ENCODE results near the gene SENP5.

Gene SENP5

GRCh38 chr3:196966526-196967401 is 99.0 kb downstream of the SENP5 start:
- TF ChIP-seq CTCF (IDR thresholded peaks at IDR 0.05; ENCODE audit: borderline replicate concordance, insufficient read depth, low read depth, low read length), result no peak
- no peak overlapping the region for H3K4me3 ChIP-seq (ENCODE audit: low read depth, low read length)

DNA sequence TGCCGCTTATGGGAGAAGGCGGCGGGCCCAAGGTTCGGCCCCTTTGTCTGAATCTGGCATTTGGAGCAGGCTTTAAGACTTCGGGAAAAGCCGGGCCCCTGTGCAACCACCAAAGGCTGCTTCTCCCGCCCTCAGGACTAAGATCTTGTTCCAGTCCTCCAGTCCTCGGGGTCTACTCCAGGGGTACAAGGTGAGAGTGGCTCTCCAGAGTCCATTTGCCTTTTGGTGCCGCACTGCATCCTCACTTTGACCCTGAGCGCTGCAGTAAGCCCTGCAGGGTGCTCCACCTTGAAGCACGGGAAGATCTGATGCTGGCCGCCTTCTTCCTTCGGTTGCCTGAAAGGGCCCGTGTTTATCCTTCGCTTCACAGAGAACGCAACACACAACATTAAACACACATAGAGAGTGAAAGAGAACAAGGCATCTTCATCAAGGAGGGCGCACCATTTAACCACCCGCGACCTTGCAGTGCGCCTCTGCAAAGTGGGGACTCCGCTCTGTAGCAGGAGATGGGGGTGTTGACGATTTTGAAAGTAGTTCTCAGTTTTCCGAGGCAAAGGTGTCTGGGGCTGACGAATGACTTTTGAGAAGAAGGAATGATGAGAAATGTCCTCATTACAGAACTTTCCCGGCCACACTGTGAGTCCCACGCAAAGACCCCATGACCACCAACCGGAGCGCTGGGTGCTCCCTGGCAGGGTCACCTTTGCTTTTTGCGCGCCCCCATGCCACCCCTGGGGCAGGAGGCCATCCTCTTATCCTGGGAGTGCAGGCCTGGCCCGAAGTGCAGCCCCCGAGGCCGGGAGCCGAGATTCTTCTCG is 99.9 kb downstream of the SENP5 start:
- peak overlapping the region; percentile 58 for H3K4me3 ChIP-seq (ENCODE audit: low read depth, low read length)
- no peak for TF ChIP-seq CTCF (IDR thresholded peaks at IDR 0.05; ENCODE audit: borderline replicate concordance, insufficient read depth, low read depth, low read length)

GRCh38 chr3:196968233-196969133 is 100.8 kb downstream of the SENP5 start, which contains the start of gene PIGZ:
Gene PIGZ, minus strand, starts transcription at chr3:196968833. Its CDS starts 16,802 bp downstream, at chr3:196952031.
- no peak for TF ChIP-seq CTCF (IDR thresholded peaks at IDR 0.05; ENCODE audit: borderline replicate concordance, insufficient read depth, low read depth, low read length)

DNA sequence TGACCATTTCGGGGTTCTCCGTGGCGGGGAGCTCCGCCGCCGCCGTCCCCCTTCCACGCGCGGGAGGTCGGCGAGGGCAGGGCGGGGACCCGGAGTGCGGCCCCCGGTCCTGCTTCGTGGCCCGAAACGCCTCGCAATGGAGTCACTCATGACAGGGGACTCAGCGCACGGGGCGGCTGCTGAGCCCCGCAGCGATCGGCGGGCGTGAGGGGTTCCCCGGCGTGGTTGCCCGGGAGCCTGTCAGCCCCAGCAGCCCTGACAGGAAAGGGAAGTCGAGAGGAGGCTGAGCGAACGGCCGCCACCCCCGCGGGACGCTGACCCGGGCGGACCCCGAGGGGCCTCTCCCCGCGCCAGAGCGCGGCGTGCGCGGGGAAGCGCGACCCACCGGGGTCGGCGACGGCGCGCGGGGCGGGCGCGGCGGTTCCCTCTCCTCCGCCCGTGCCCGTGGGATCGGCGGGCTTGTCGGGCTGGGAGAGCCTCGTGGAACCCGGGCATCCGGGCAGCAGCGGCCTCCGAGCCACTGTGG is 101.5 kb downstream of the SENP5 start:
- TF ChIP-seq CTCF (IDR thresholded peaks at IDR 0.05; ENCODE audit: borderline replicate concordance, insufficient read depth, low read depth, low read length), result no peak
- peak overlapping the region; percentile 58 for H3K4me3 ChIP-seq (ENCODE audit: low read depth, low read length)

More at GRCh38 chr3:196968233-196969133, 100.8 kb downstream of the SENP5 start, which contains the start of gene PIGZ:
- H3K4me3 ChIP-seq (ENCODE audit: low read depth, low read length), result peak within 1 kb of the TSS; percentile 58

DNA sequence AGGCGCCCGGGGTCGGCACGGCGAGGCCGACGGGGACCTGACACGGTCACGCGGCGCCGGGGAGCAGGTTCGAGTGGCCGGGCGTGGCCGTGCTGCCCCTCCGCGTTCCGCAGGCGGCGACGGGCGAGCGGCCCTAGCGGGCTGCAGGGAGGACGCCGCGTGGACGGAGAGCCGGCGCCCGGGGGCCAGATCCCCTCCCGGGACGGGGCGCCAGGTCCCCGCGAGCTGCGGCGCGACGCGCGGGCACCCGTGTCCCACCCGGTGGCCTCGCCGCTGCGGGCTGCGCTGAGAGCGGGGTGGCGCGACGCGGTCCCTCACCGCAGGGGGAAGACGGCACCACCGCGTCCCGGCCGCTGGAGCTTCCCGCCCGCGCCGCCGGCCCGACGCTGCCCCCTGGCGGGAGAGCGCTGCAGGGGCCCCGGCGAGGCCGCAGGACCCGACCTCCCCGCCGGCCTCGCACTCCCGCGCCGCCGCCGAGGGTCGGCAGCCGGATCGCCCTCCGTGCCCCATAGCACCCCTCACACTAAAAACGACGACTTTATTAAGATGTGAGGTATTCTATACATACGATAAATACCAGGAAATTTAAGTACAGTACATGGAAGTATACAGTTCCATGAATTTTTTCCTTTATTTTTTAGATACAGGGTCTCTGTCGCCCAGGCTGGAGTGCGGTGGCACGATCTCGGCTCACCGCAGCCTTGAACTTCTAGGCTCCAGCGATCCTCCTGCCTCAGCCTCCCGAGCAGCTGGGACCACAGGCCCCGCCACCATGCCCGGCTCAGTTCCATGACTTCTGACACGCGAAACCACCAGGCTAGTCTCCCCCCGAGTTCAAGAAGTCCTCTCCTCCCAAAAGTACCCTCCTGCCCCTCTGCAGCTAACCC is 102.2 kb downstream of the SENP5 start:
- peak; percentile 93 for TF ChIP-seq CTCF (IDR thresholded peaks at IDR 0.05; ENCODE audit: borderline replicate concordance, insufficient read depth, low read depth, low read length)
- peak overlapping the region; percentile 58 for H3K4me3 ChIP-seq (ENCODE audit: low read depth, low read length)
